OCI-LY3 (cell line): ENCODE measurements around the gene GALT.

Source experiments
- H2AFZ ChIP-seq: fragments of 200-600, 300-600 bp; shearing (Covaris generic); 2 replicates; pipeline ENCODE4 v1.6.0; 2014; ENCODE audit warnings: antibody characterized with exemption, low read depth, low read length
- H3K27ac ChIP-seq: fragments of 200-600, 300-600 bp; sonication (generic); 2 replicates; pipeline ENCODE4 v1.5.1; 2014; ENCODE audit warnings: mild to moderate bottlenecking, low read length, moderate library complexity, mixed read lengths
- H3K27me3 ChIP-seq: fragments of 200-600, 300-600 bp; sonication (generic); 2 replicates; pipeline ENCODE4 v1.6.1; 2014; ENCODE audit warnings: low read depth, low read length, mixed read lengths
- H3K36me3 ChIP-seq: fragments of 200-600, 300-600 bp; sonication (generic); replicated peaks from 2 replicates; pipeline ENCODE3; 2014; ENCODE audit warnings: low read depth, low read length, mixed read lengths
- H3K4me1 ChIP-seq: fragments of 300-600, 200-600 bp; sonication (generic); 2 replicates; pipeline ENCODE4 v1.6.1; 2014; ENCODE audit warnings: low read length, mixed read lengths
- H3K4me2 ChIP-seq: fragments of 200-600, 300-600 bp; sonication (generic); 2 replicates; pipeline ENCODE4 v1.6.1; 2014; ENCODE audit warnings: low read length, mixed read lengths
- H3K4me3 ChIP-seq: fragments of 300-600, 200-600 bp; sonication (generic); 2 replicates; pipeline ENCODE4 v1.5.1; 2014; ENCODE audit warnings: antibody characterized with exemption, mild to moderate bottlenecking, low read length, moderate library complexity
- H3K79me2 ChIP-seq: fragments of 300-600, 200-600 bp; shearing (Covaris generic); 2 replicates; pipeline ENCODE4 v1.6.1; 2014; ENCODE audit warnings: mild to moderate bottlenecking, low read length, mixed read lengths
- H3K9ac ChIP-seq: fragments of 300-600, 200-600 bp; shearing (Covaris generic); 2 replicates; pipeline ENCODE4 v1.6.0; 2014; ENCODE audit warnings: mild to moderate bottlenecking, low read length, moderate library complexity
- H3K9me3 ChIP-seq: fragments of 200-600, 300-600 bp; shearing (Covaris generic); 2 replicates; pipeline ENCODE4 v1.6.1; 2014; ENCODE audit warnings: low read length, mixed read lengths; ENCODE audit not compliant: insufficient read depth
- H4K20me1 ChIP-seq: fragments of 200-600, 300-600 bp; sonication (generic); 2 replicates; pipeline ENCODE4 v1.6.1; 2016; ENCODE audit warnings: low read length, mixed read lengths; ENCODE audit not compliant: insufficient read depth
- EZH2phosphoT487 ChIP-seq: fragments of 200-600 bp; shearing (Covaris generic); IDR thresholded peaks from 2 replicates; pipeline ENCODE4 v1.6.1; 2018; ENCODE audit warnings: antibody characterized with exemption, mixed run types, low read depth
- TF ChIP-seq, protein P1 (sequence below): fragments of 200-600, 300-600 bp; sonication (generic); IDR thresholded peaks from 2 replicates; pipeline ENCODE4 v1.5.1; 2014; ENCODE audit warnings: antibody characterized with exemption, low read length, low read depth

Gene GALT

DNA sequence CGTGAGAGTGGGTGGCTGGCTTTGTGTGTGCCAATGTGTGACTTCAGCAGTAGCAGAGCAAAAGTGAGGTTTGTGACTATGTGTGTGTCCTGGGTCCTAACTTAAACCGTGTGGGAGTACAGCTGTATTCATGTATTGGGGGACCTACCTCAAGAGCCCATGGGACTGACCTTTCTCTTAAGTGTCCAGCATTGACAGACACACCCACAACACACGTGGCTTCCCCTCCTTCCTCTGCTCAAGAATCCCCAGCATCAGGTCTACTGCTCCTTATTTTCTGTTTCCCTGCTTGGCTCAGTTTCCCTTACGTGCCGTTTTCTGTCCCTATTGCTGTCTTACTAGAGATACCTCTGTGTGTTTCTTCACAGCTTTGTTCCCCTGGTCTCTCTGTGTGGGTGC is 6.1 kb downstream of the GALT start:
- peak overlapping the region; percentile 48 for H3K4me3 ChIP-seq
- peak overlapping the region; percentile 62 for H3K4me2 ChIP-seq
- TF ChIP-seq, protein P1, sequence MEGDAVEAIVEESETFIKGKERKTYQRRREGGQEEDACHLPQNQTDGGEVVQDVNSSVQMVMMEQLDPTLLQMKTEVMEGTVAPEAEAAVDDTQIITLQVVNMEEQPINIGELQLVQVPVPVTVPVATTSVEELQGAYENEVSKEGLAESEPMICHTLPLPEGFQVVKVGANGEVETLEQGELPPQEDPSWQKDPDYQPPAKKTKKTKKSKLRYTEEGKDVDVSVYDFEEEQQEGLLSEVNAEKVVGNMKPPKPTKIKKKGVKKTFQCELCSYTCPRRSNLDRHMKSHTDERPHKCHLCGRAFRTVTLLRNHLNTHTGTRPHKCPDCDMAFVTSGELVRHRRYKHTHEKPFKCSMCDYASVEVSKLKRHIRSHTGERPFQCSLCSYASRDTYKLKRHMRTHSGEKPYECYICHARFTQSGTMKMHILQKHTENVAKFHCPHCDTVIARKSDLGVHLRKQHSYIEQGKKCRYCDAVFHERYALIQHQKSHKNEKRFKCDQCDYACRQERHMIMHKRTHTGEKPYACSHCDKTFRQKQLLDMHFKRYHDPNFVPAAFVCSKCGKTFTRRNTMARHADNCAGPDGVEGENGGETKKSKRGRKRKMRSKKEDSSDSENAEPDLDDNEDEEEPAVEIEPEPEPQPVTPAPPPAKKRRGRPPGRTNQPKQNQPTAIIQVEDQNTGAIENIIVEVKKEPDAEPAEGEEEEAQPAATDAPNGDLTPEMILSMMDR = no peak
- no peak for TF ChIP-seq EZH2phosphoT487

DNA sequence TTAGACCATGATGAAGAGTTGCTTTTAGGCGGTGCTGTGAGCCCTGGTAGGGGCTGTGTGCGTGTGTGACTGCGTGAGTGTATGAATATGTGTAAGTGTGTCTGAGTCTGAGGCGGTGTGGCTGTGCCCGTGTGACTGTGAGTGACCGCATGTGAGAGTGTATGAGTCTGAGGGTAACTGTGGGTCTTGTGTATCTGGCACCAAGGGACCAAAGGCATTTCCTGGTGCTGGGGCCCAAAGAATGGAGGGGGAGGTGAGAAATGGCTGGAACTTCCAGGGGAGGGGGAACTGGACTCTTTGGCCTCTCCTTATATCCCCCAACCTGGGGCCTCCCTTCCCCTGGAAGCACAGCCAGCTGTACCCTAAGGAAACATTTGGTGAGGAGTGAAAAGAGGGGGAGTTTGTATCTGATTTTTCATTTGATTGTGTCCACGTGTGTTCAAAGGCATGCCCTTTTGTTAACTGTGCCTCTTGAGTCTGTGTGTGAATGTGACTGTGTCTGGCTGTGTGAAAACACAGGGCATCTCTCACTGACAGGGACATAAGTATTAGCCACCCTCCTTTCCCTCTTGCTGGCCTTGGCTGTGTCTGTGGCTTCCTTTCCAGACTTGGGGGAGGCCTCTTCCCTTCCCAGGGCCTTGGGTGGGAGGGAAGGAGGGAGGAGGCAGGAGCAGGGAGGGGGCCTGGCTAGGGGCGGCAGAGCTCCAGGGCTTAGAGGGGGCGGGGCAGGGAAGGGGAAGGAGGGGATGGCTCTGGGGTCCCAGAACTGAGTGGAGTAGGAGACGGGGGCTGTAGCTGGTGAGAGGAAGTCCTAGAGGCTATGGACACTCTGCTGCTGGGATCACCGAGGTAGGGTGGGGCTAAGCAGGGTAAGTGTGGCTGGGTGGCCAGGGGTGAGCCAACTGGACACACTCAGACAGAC is 6.9 kb downstream of the GALT start:
- Histone ChIP-seq H2AFZ (no peak overlapping the region), H3K27me3 (no peaks in the 10 kb centered on the region), H3K36me3 (peaks cover 12% of the 10 kb centered on the region), H3K79me2 (no peaks in the 10 kb centered on the region), H3K4me1 (peaks cover 7% of the 10 kb centered on the region; the same call in 1 of the 2 replicates), H4K20me1 (no peaks in the 10 kb centered on the region), H3K4me2 (no peak overlapping the region), H3K27ac (no peak overlapping the region), H3K9ac (no peak overlapping the region), H3K4me3 (no peak overlapping the region), H3K9me3 (no peaks in the 10 kb centered on the region)
- TF ChIP-seq, protein P1 = no peak
- no peak for TF ChIP-seq EZH2phosphoT487

More for the DNA sequence above, 6.1 kb downstream of the GALT start:
- no peak overlapping the region for H3K27ac ChIP-seq
- H3K9ac ChIP-seq = no peak overlapping the region
- H3K79me2 ChIP-seq = peaks cover 3% of the 10 kb centered on the region; the same call in 1 of the 2 replicates
- no peak overlapping the region for H2AFZ ChIP-seq
- H3K36me3 ChIP-seq = peaks cover 19% of the 10 kb centered on the region
- no peaks in the 10 kb centered on the region for H3K9me3 ChIP-seq
- peaks cover 4% of the 10 kb centered on the region for H3K4me1 ChIP-seq
- no peaks in the 10 kb centered on the region for H3K27me3 ChIP-seq
- H4K20me1 ChIP-seq = peaks cover 3% of the 10 kb centered on the region; the same call in 1 of the 2 replicates

DNA sequence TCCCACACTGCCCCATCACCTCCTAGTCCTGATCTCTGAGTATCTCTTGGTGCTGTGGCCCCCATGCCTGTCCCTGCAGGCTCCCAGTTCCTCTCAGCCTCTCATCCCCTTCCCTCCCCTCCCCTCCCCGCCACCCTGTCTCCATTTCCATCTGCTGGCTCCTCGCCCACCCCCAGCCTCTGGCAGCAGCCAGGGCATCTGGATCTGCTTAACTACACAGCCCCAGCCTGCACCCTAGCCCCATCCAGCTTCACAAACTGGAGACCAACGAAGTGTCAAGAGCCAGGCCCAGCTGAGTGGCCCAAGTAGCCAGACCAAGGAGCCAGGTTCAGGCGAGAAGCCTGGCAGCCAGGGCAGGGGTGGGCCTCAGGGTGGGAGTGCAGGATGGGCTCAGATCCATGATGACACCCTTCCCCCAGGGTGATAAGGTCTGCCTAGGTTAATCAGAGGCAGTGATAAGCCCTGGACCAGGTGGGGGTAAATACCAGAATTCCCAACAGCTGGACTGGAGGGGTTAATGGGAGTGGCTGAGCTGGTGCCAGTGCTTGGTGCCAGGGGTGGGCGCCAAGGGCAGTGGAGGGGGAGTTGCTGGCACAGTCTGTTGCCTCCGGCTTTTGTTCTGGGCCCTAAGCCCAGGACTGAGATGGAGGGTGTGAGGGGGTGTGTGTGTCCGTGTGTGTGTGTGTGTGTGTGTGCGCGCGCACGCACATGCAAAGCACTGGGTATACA is 8.0 kb downstream of the GALT start:
- H3K9ac ChIP-seq = no peak overlapping the region
- H3K27me3 ChIP-seq = no peaks in the 10 kb centered on the region
- peaks cover 12% of the 10 kb centered on the region for H3K4me1 ChIP-seq
- H3K4me3 ChIP-seq = no peak overlapping the region
- H4K20me1 ChIP-seq = no peaks in the 10 kb centered on the region
- H3K27ac ChIP-seq = no peak overlapping the region
- no peaks in the 10 kb centered on the region for H3K79me2 ChIP-seq
- H3K36me3 ChIP-seq = peaks cover 2% of the 10 kb centered on the region
- no peaks in the 10 kb centered on the region for H3K9me3 ChIP-seq
- H2AFZ ChIP-seq = no peak overlapping the region
- H3K4me2 ChIP-seq = no peak overlapping the region
- TF ChIP-seq EZH2phosphoT487 = no peak
- TF ChIP-seq, protein P1 = no peak

DNA sequence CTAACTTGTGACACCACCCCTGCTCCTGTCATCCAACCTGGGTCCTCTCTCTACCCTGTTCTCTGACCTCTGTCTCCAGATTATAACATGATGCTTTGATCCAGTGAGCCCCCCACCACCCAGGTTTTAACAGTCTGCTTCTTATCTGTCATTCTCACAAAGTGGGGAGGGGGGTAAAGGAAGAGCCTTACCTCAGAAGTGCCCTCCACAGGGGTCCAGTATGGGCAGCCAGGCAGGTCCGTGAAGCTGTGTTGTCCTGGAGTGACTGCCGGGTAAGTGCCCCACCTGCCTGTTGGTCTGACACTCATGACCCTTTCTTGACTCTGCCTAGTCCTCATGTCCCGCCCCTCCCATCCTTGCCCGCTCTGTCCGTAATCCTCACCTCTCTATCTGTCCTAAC is 8.9 kb downstream of the GALT start:
- H3K79me2 ChIP-seq = no peaks in the 10 kb centered on the region
- no peak overlapping the region for H3K27ac ChIP-seq
- H3K4me2 ChIP-seq = no peak overlapping the region
- H3K9ac ChIP-seq = no peak overlapping the region
- no peak overlapping the region for H3K4me3 ChIP-seq
- peaks cover 19% of the 10 kb centered on the region for H3K4me1 ChIP-seq
- H3K9me3 ChIP-seq = no peaks in the 10 kb centered on the region
- no peaks in the 10 kb centered on the region for H3K27me3 ChIP-seq
- H4K20me1 ChIP-seq = no peaks in the 10 kb centered on the region
- H3K36me3 ChIP-seq = no peaks in the 10 kb centered on the region
- no peak overlapping the region for H2AFZ ChIP-seq
- TF ChIP-seq, protein P1 = no peak
